ENCODE measurements around the gene TP53BP1.

TP53BP1 gene

GRCh38 chr15:43489191-43489590, 3.8 kb downstream of the TP53BP1 start:
- Histone ChIP-seq H3K9me3 (ENCODE audit: insufficient read depth, low read depth, low read length) (no peaks in the 10 kb centered on the region), H3K27me3 (ENCODE audit: insufficient read depth, low read length, poor library complexity, severe bottlenecking) (no peaks in the 10 kb centered on the region), H3K79me2 (ENCODE audit: insufficient read depth, low read length) (peaks cover 26% of the 10 kb centered on the region), H3K4me3 (ENCODE audit: low read length, poor library complexity, severe bottlenecking) (peak overlapping the region; percentile 42), H3K9ac (ENCODE audit: low read depth, low read length, poor library complexity, severe bottlenecking) (no peak overlapping the region), H3K4me1 (ENCODE audit: insufficient read depth, low read length, poor library complexity, severe bottlenecking) (peaks cover 40% of the 10 kb centered on the region), H3K9me2 (replicated peaks; ENCODE audit: low read depth, low read length) (no peaks in the 10 kb centered on the region), H3K4me2 (ENCODE audit: low read depth, low read length, poor library complexity, severe bottlenecking) (peak overlapping the region; percentile 53), H3F3A (ENCODE audit: low read depth) (peaks cover 5% of the 10 kb centered on the region; the same call in 1 of the 2 replicates), H4K20me1 (ENCODE audit: insufficient read depth, low read length, poor library complexity, severe bottlenecking) (peaks cover 15% of the 10 kb centered on the region), H3K36me3 (ENCODE audit: insufficient read depth, low read length) (peaks cover 11% of the 10 kb centered on the region; the same call in 1 of the 2 replicates), H2AFZ (ENCODE audit: low read length) (no peak overlapping the region)
- TF ChIP-seq CTCF (conservative IDR thresholded peaks at IDR 0.05; ENCODE audit: low read length) (no peak), EZH2phosphoT487 (IDR thresholded peaks at IDR 0.05; ENCODE audit: borderline replicate concordance) (no peak)

DNA sequence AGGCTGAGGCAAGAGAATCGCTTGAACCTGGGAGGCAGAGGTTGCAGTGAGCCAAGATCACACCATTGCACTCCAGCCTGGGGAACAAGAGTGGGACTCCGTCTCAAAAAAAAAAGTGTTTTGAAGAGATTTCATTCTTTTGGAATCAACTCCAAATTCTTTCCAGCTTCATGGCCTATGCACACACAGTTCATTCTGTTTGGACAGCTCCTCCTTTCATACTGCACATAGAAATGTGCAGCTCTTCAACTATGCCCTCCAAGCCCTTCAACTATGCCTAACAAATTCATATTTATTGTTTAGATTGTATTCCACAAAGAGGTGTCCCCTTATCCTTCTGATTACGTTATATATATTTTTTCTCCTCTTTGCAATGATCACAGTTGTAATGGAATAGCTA, 4.2 kb downstream of the TP53BP1 start:
- no peak for TF ChIP-seq EZH2phosphoT487 (IDR thresholded peaks at IDR 0.05; ENCODE audit: borderline replicate concordance)
- no peak for TF ChIP-seq CTCF (conservative IDR thresholded peaks at IDR 0.05; ENCODE audit: low read length)
- Histone ChIP-seq H3K9me2 (replicated peaks; ENCODE audit: low read depth, low read length) (no peaks in the 10 kb centered on the region), H3F3A (ENCODE audit: low read depth) (peaks cover 5% of the 10 kb centered on the region; the same call in 1 of the 2 replicates), H3K9me3 (ENCODE audit: insufficient read depth, low read depth, low read length) (no peaks in the 10 kb centered on the region), H3K36me3 (ENCODE audit: insufficient read depth, low read length) (peaks cover 11% of the 10 kb centered on the region; the same call in 1 of the 2 replicates), H3K9ac (ENCODE audit: low read depth, low read length, poor library complexity, severe bottlenecking) (no peak overlapping the region), H3K27me3 (ENCODE audit: insufficient read depth, low read length, poor library complexity, severe bottlenecking) (no peaks in the 10 kb centered on the region), H4K20me1 (ENCODE audit: insufficient read depth, low read length, poor library complexity, severe bottlenecking) (peaks cover 15% of the 10 kb centered on the region), H3K79me2 (ENCODE audit: insufficient read depth, low read length) (peaks cover 26% of the 10 kb centered on the region), H3K4me2 (ENCODE audit: low read depth, low read length, poor library complexity, severe bottlenecking) (peak overlapping the region; percentile 53), H3K4me1 (ENCODE audit: insufficient read depth, low read length, poor library complexity, severe bottlenecking) (peaks cover 40% of the 10 kb centered on the region), H3K4me3 (ENCODE audit: low read length, poor library complexity, severe bottlenecking) (peak overlapping the region; percentile 42), H2AFZ (ENCODE audit: low read length) (no peak overlapping the region)

DNA sequence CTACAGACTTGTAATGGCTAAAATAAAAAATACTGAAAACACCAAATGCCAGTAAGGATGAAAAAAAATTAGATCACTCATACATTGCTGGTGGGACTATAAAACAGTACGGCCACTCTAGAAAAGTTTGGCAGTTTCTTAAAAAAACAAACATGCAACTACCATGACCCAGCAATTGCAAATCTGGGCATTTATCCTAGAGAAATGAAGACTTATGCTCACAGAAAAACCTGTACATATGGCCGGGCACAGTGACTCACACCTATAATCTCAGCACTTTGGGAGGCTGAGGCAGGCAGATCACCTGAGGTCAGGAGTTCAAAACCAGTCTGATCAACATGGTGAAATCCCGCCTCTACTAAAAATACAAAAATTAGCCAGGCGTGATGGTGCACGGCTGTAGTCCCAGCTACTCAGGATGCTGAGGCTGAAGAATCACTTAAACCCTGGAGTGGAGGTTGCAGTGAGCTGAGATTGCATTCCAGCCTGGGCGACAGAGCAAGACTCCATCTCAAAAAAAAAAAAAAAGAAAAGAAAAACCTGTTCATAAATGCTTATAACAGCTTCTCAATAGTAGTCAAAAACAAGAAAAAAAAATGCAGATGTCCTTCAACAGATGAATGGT, 5.6 kb downstream of the TP53BP1 start:
- H3K9ac ChIP-seq (ENCODE audit: low read depth, low read length, poor library complexity, severe bottlenecking), result no peak overlapping the region
- H3K9me2 ChIP-seq (replicated peaks; ENCODE audit: low read depth, low read length), result no peaks in the 10 kb centered on the region
- H3K27me3 ChIP-seq (ENCODE audit: insufficient read depth, low read length, poor library complexity, severe bottlenecking), result no peaks in the 10 kb centered on the region
- TF ChIP-seq CTCF (conservative IDR thresholded peaks at IDR 0.05; ENCODE audit: low read length) (no peak), EZH2phosphoT487 (IDR thresholded peaks at IDR 0.05; ENCODE audit: borderline replicate concordance) (no peak)
- H3F3A ChIP-seq (ENCODE audit: low read depth), result peaks cover 5% of the 10 kb centered on the region; the same call in 1 of the 2 replicates
- H3K4me2 ChIP-seq (ENCODE audit: low read depth, low read length, poor library complexity, severe bottlenecking), result no peak overlapping the region
- peaks cover 25% of the 10 kb centered on the region for H4K20me1 ChIP-seq (ENCODE audit: insufficient read depth, low read length, poor library complexity, severe bottlenecking)
- peaks cover 34% of the 10 kb centered on the region for H3K4me1 ChIP-seq (ENCODE audit: insufficient read depth, low read length, poor library complexity, severe bottlenecking)
- H3K79me2 ChIP-seq (ENCODE audit: insufficient read depth, low read length), result peaks cover 27% of the 10 kb centered on the region
- H2AFZ ChIP-seq (ENCODE audit: low read length), result no peak overlapping the region
- no peaks in the 10 kb centered on the region for H3K9me3 ChIP-seq (ENCODE audit: insufficient read depth, low read depth, low read length)
- no peak overlapping the region for H3K4me3 ChIP-seq (ENCODE audit: low read length, poor library complexity, severe bottlenecking)
- H3K36me3 ChIP-seq (ENCODE audit: insufficient read depth, low read length), result peaks cover 11% of the 10 kb centered on the region; the same call in 1 of the 2 replicates
